HL-60 (cell line): ENCODE measurements around the gene PNPLA6.

Experiments used
- GABPA ChIP-seq: IDR thresholded peaks from 2 replicates; pipeline ENCODE4 v1.6.1; 2012; ENCODE audit warnings: low read depth
- POLR2AphosphoS5 ChIP-seq: IDR thresholded peaks from 2 replicates; pipeline ENCODE4 v1.6.1; 2012; ENCODE audit warnings: low read depth
- SPI1 ChIP-seq: IDR thresholded peaks from 2 replicates; pipeline ENCODE4 v1.6.1; 2012; ENCODE audit warnings: low read depth, mild to moderate bottlenecking, borderline replicate concordance
- TF ChIP-seq, protein P1 (sequence below): IDR thresholded peaks from one replicate; pipeline ENCODE4 v1.5.1; 2011; ENCODE audit warnings: low read length, control low read depth, inconsistent platforms; ENCODE audit not compliant: insufficient read depth
- TF ChIP-seq, protein P2 (sequence below): IDR thresholded peaks from 2 replicates; pipeline ENCODE4 v1.6.1; 2012; ENCODE audit warnings: low read depth; ENCODE audit not compliant: insufficient replicate concordance

DNA sequence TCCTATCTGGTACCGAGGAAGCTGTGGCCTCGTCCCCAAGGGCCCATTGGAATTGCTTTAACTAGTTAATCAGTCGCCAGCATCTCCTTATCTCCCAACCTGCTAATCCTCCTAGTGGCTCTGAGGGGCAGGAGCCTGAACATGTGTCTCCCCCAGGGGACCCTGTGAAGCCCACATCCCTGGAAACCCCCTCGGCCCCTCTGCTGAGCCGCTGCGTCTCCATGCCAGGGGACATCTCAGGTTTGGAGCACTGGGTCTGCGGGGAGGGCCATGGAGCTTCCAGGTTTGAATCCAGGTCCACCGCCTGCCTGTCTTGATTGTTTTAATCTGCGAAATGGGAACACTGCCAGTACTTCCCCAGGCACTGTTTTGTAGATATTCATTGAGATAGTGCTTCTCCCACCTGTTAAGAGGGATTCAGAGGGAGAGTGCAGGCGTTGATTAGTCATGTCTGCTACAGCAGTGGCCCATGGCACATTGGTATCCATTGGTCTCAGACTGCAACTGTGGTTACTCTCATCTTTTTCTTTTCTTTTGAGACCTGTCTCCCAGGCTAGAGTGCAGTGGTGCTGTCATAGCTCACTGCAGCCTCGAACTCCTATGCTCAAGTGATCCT, 6.4 kb downstream of the PNPLA6 start:
- TF ChIP-seq, protein P1, sequence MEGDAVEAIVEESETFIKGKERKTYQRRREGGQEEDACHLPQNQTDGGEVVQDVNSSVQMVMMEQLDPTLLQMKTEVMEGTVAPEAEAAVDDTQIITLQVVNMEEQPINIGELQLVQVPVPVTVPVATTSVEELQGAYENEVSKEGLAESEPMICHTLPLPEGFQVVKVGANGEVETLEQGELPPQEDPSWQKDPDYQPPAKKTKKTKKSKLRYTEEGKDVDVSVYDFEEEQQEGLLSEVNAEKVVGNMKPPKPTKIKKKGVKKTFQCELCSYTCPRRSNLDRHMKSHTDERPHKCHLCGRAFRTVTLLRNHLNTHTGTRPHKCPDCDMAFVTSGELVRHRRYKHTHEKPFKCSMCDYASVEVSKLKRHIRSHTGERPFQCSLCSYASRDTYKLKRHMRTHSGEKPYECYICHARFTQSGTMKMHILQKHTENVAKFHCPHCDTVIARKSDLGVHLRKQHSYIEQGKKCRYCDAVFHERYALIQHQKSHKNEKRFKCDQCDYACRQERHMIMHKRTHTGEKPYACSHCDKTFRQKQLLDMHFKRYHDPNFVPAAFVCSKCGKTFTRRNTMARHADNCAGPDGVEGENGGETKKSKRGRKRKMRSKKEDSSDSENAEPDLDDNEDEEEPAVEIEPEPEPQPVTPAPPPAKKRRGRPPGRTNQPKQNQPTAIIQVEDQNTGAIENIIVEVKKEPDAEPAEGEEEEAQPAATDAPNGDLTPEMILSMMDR = no peak
- TF ChIP-seq, protein P2, sequence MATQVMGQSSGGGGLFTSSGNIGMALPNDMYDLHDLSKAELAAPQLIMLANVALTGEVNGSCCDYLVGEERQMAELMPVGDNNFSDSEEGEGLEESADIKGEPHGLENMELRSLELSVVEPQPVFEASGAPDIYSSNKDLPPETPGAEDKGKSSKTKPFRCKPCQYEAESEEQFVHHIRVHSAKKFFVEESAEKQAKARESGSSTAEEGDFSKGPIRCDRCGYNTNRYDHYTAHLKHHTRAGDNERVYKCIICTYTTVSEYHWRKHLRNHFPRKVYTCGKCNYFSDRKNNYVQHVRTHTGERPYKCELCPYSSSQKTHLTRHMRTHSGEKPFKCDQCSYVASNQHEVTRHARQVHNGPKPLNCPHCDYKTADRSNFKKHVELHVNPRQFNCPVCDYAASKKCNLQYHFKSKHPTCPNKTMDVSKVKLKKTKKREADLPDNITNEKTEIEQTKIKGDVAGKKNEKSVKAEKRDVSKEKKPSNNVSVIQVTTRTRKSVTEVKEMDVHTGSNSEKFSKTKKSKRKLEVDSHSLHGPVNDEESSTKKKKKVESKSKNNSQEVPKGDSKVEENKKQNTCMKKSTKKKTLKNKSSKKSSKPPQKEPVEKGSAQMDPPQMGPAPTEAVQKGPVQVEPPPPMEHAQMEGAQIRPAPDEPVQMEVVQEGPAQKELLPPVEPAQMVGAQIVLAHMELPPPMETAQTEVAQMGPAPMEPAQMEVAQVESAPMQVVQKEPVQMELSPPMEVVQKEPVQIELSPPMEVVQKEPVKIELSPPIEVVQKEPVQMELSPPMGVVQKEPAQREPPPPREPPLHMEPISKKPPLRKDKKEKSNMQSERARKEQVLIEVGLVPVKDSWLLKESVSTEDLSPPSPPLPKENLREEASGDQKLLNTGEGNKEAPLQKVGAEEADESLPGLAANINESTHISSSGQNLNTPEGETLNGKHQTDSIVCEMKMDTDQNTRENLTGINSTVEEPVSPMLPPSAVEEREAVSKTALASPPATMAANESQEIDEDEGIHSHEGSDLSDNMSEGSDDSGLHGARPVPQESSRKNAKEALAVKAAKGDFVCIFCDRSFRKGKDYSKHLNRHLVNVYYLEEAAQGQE = no peak
- TF ChIP-seq SPI1 = no peak
- no peak for TF ChIP-seq POLR2AphosphoS5
- TF ChIP-seq GABPA = no peak
